ENCODE results near the gene ARHGAP15. TPM values are rescaled to one million over a fixed set of nuclear protein-coding genes. Genes with fewer than 3 reads are reported as not detected.

The ARHGAP15 gene
- total RNA-seq, 4 donors from 2014 or later, result 1.2 to 6.0 (median 3.4) TPM

- Histone ChIP-seq H3K27me3 (no peaks in the 10 kb centered on the region), H3K4me1 (no peaks in the 10 kb centered on the region), H3K36me3 (no peaks in the 10 kb centered on the region), H3K27ac (no peak overlapping the region), H3K9me3 (no peaks in the 10 kb centered on the region), H3K4me3 (no peak overlapping the region)
- DNase-seq (ENCODE audit: low spot score in 2 of 2), result no peak
- TF ChIP-seq CTCF (IDR thresholded peaks at IDR 0.05) (no peak), POLR2AphosphoS5 (IDR thresholded peaks at IDR 0.05) (no peak), EP300 (IDR thresholded peaks at IDR 0.05) (no peak), POLR2A (IDR thresholded peaks at IDR 0.05) (no peak)
- WGBS, result 63% methylated on average over 3 of the region's 3 CpGs
Measured at GRCh38 chr2:143230506-143231253, 101.5 kb downstream of the ARHGAP15 start.

GRCh38 chr2:143231254-143231645 lies 102.0 kb downstream of the ARHGAP15 start:
- DNase-seq (ENCODE audit: low spot score in 2 of 2), result no peak
- no peak overlapping the region for H3K27ac ChIP-seq
- no peak overlapping the region for H3K4me3 ChIP-seq
- H3K27me3 ChIP-seq, result no peaks in the 10 kb centered on the region
- no peaks in the 10 kb centered on the region for H3K36me3 ChIP-seq
- WGBS, result 32% methylated on average over 1 of the region's 1 CpG
- H3K9me3 ChIP-seq, result no peaks in the 10 kb centered on the region
- no peaks in the 10 kb centered on the region for H3K4me1 ChIP-seq
- TF ChIP-seq POLR2A (IDR thresholded peaks at IDR 0.05), result no peak
- TF ChIP-seq EP300 (IDR thresholded peaks at IDR 0.05), result no peak
- no peak for TF ChIP-seq CTCF (IDR thresholded peaks at IDR 0.05)
- no peak for TF ChIP-seq POLR2AphosphoS5 (IDR thresholded peaks at IDR 0.05)

GRCh38 chr2:143237146-143237777 lies 108.0 kb downstream of the ARHGAP15 start:
- no peaks in the 10 kb centered on the region for H3K4me1 ChIP-seq
- no peaks in the 10 kb centered on the region for H3K27me3 ChIP-seq
- WGBS, result 75% methylated on average over 8 of the region's 8 CpGs
- H3K36me3 ChIP-seq, result no peaks in the 10 kb centered on the region
- TF ChIP-seq EP300 (IDR thresholded peaks at IDR 0.05) (no peak), CTCF (IDR thresholded peaks at IDR 0.05) (no peak), POLR2A (IDR thresholded peaks at IDR 0.05) (no peak), POLR2AphosphoS5 (IDR thresholded peaks at IDR 0.05) (no peak)
- no peaks in the 10 kb centered on the region for H3K9me3 ChIP-seq
- H3K27ac ChIP-seq, result no peak overlapping the region
- DNase-seq (ENCODE audit: low spot score in 2 of 2), result no peak
- H3K4me3 ChIP-seq, result no peak overlapping the region

GRCh38 chr2:143241403-143242088 lies 112.3 kb downstream of the ARHGAP15 start:
- H3K36me3 ChIP-seq, result no peaks in the 10 kb centered on the region
- no peak overlapping the region for H3K4me3 ChIP-seq
- H3K4me1 ChIP-seq, result no peaks in the 10 kb centered on the region
- H3K9me3 ChIP-seq, result no peaks in the 10 kb centered on the region
- TF ChIP-seq EP300 (IDR thresholded peaks at IDR 0.05) (no peak), CTCF (IDR thresholded peaks at IDR 0.05) (no peak), POLR2AphosphoS5 (IDR thresholded peaks at IDR 0.05) (no peak), POLR2A (IDR thresholded peaks at IDR 0.05) (no peak)
- H3K27ac ChIP-seq, result no peak overlapping the region
- 73% methylated on average over 7 of the region's 7 CpGs for WGBS
- H3K27me3 ChIP-seq, result no peaks in the 10 kb centered on the region
- no peak for DNase-seq (ENCODE audit: low spot score in 2 of 2)

GRCh38 chr2:143246246-143246645 lies 117.0 kb downstream of the ARHGAP15 start:
- 79% methylated on average over 2 of the region's 2 CpGs for WGBS
- Histone ChIP-seq H3K4me1 (no peaks in the 10 kb centered on the region), H3K36me3 (no peaks in the 10 kb centered on the region)

More at GRCh38 chr2:143246246-143246645, 117.0 kb downstream of the ARHGAP15 start:
- H3K9me3 ChIP-seq, result no peaks in the 10 kb centered on the region
- DNase-seq (ENCODE audit: low spot score in 2 of 2), result no peak
- no peak for TF ChIP-seq POLR2A (IDR thresholded peaks at IDR 0.05)
- no peak for TF ChIP-seq EP300 (IDR thresholded peaks at IDR 0.05)
- TF ChIP-seq POLR2AphosphoS5 (IDR thresholded peaks at IDR 0.05), result no peak
- TF ChIP-seq CTCF (IDR thresholded peaks at IDR 0.05), result no peak
- H3K27ac ChIP-seq, result no peak overlapping the region
- no peaks in the 10 kb centered on the region for H3K27me3 ChIP-seq
- H3K4me3 ChIP-seq, result no peak overlapping the region

Data from suprapubic skin (tissue), 4 donors.